Measurements from ENCODE around the gene GDF10.

DNA sequence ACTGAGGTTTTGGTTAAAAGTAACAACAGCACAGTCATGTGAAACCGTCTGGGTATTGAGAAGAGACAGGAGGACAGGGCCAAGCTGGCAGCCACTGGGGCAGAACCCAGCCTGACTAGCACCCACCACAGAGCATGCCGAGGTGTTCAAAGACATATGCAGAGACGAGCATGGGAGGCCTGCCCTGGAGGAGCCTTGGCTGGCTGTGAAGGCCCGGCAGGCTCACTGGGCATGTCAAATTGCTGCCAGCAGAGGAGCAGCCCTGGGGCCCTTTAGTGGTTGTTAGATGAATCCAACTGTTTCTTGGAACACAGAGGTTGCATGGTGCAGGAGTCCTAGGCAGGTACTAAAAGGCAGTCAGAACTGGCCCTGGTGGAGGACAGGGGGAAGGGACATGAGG lies 17.3 kb downstream of the GDF10 start:
- TF ChIP-seq POLR2AphosphoS5 (IDR thresholded peaks at IDR 0.05) (no peak), POLR2A (IDR thresholded peaks at IDR 0.05) (no peak), CTCF (IDR thresholded peaks at IDR 0.05) (no peak)

Data from transverse colon (tissue), 4 donors.